GM12878 (cell line): Measurements from ENCODE around the gene BANP. TPM values are rescaled to one million over a fixed set of nuclear protein-coding genes. Genes with fewer than 3 reads are reported as not detected.

Experiments
- ATAC-seq: fragments of 200-7000 bp; cut with Tn5 transposase; 3 replicates; pipeline ENCODE4 v1.9.1; 2020; ENCODE audit warnings: mild to moderate bottlenecking, moderate library complexity
- BruUV-seq: library from RNA; stranded (reverse); fragments of 400-500 nt; replicated peaks from 2 replicates; lab custom pipeline; 2021; lab: Mats Ljungman, UMichigan
- CTCF ChIA-PET: fragments of 300-600 bp; sonication (Branson Sonifier 250); formaldehyde crosslinking; extraction: SDS; loops from one replicate; lab custom pipeline; 2021; ENCODE audit warnings: inconsistent platforms; lab: Yijun Ruan, JAX
- POLR2A ChIA-PET: fragments of 350-600 bp; formaldehyde crosslinking; extraction: SDS; loops from one replicate; lab custom pipeline; 2021; ENCODE audit warnings: inconsistent platforms; lab: Charles Lee
- RAD21 ChIA-PET: fragments of 300-600 bp; sonication (Branson Sonifier 250); formaldehyde crosslinking; loops from one replicate; lab custom pipeline; 2023; ENCODE audit warnings: antibody characterized with exemption; ENCODE audit not compliant: unreplicated experiment; lab: Charles Lee
- SMC1A ChIA-PET: fragments of 300-600 bp; sonication (Branson Sonifier 250); formaldehyde crosslinking; loops from one replicate; lab custom pipeline; 2023; ENCODE audit not compliant: unreplicated experiment, uncharacterized antibody; lab: Charles Lee
- DNase-seq: peaks from one replicate; pipeline ENCODE4 v3.0.0-alpha.2; 2011; ENCODE audit warnings: low read depth, low spot score
- FAIRE-seq: peaks from 3 replicates; lab custom pipeline; 2011; peaks lifted over from hg19 to GRCh38; lab: Jason Lieb, UNC
- H2AFZ ChIP-seq: 2 replicates; pipeline ENCODE4 v1.6.0; 2011; ENCODE audit warnings: low read depth, low read length, control low read depth; ENCODE audit not compliant: control insufficient read depth
- H3K27ac ChIP-seq: 2 replicates; pipeline ENCODE4 v1.5.1; 2011; ENCODE audit warnings: control low read depth; ENCODE audit not compliant: control insufficient read depth, insufficient read depth
- H3K27me3 ChIP-seq, 2 experiments: replicated peaks in 1 of 2; 2 replicates each; pipeline versions ENCODE4 v1.6.0 to v1.6.1; 2011; ENCODE audit warnings: low read length in 1 of 2; ENCODE audit not compliant: control insufficient read depth in 2 of 2, insufficient read depth in 2 of 2
- H3K36me3 ChIP-seq, 2 experiments: 2 replicates each; pipeline ENCODE4 v1.5.1; 2011; ENCODE audit warnings: low read length in 1 of 2; ENCODE audit not compliant: control insufficient read depth in 2 of 2, insufficient read depth in 2 of 2
- H3K4me1 ChIP-seq: 2 replicates; pipeline ENCODE4 v1.6.1; 2011; ENCODE audit warnings: mild to moderate bottlenecking, low read length, moderate library complexity, mixed read lengths; ENCODE audit not compliant: control insufficient read depth, insufficient read depth
- H3K4me2 ChIP-seq: 2 replicates; pipeline ENCODE4 v1.6.0; 2011; ENCODE audit warnings: control low read depth; ENCODE audit not compliant: control insufficient read depth, insufficient read depth
- H3K4me3 ChIP-seq: fragments of 200-600 bp; sonication (generic); 2 replicates; pipeline ENCODE4 v1.5.1; 2016
- H3K79me2 ChIP-seq: 2 replicates; pipeline ENCODE4 v1.6.0; 2011; ENCODE audit warnings: low read length; ENCODE audit not compliant: control insufficient read depth, insufficient read depth
- H3K9ac ChIP-seq: 2 replicates; pipeline ENCODE4 v1.8.0; 2011; ENCODE audit warnings: low read length, control low read depth, mixed read lengths; ENCODE audit not compliant: control insufficient read depth, insufficient read depth
- H3K9me3 ChIP-seq: replicated peaks from 3 replicates; pipeline ENCODE4 v1.5.1; 2011; ENCODE audit warnings: mild to moderate bottlenecking, low read length; ENCODE audit not compliant: control insufficient read depth, insufficient read depth
- H4K20me1 ChIP-seq: 2 replicates; pipeline ENCODE4 v1.6.0; 2011; ENCODE audit not compliant: control insufficient read depth, insufficient read depth
- CBX3 ChIP-seq: fragments of 200-600 bp; sonication (generic); IDR thresholded peaks from 2 replicates; pipeline ENCODE4 v1.6.1; 2016; ENCODE audit warnings: low read depth, borderline replicate concordance
- CHD1 ChIP-seq: IDR thresholded peaks from 2 replicates; pipeline ENCODE4 v1.6.1; 2012; ENCODE audit warnings: low read depth, low read length, improper control_type of control experiment
- CREM ChIP-seq: IDR thresholded peaks from 2 replicates; pipeline ENCODE4 v1.6.1; 2014; ENCODE audit warnings: antibody characterized with exemption, low read depth
- FOS ChIP-seq: IDR thresholded peaks from 3 replicates; pipeline ENCODE4 v1.6.1; 2011; ENCODE audit warnings: borderline replicate concordance; ENCODE audit not compliant: insufficient read length; ENCODE audit errors: extremely low read depth
- IKZF1 ChIP-seq: fragments of 450-650 bp; conservative IDR thresholded peaks from 2 replicates; pipeline ENCODE4 v1.6.1; 2017; ENCODE audit warnings: antibody characterized with exemption, mild to moderate bottlenecking
- KLF5 ChIP-seq: fragments of 450-650 bp; IDR thresholded peaks from 2 replicates; pipeline ENCODE4 v1.6.1; 2014; ENCODE audit warnings: mild to moderate bottlenecking; ENCODE audit not compliant: partially characterized antibody
- NR2F1 ChIP-seq: fragments of 450-650 bp; conservative IDR thresholded peaks from 2 replicates; pipeline ENCODE4 v1.6.1; 2017; ENCODE audit warnings: mild to moderate bottlenecking
- RCOR1 ChIP-seq: conservative IDR thresholded peaks from 2 replicates; pipeline ENCODE4 v1.6.1; 2012; ENCODE audit warnings: low read depth, low read length, improper control_type of control experiment
- RFX5 ChIP-seq: IDR thresholded peaks from 2 replicates; pipeline ENCODE4 v1.6.1; 2011; ENCODE audit warnings: low read depth, low read length, improper control_type of control experiment
- TAF1 ChIP-seq: IDR thresholded peaks from 2 replicates; pipeline ENCODE4 v1.6.1; 2011; ENCODE audit warnings: mild to moderate bottlenecking, low read depth, low read length, borderline replicate concordance
- YBX1 ChIP-seq: fragments of 450-650 bp; IDR thresholded peaks from 2 replicates; pipeline ENCODE4 v1.6.1; 2016; ENCODE audit warnings: antibody characterized with exemption
- WGBS: methylation state at CpG from one replicate; pipeline ENCODE4 v1.1.6; 2016; ENCODE audit warnings: low lambda C conversion rate; ENCODE audit not compliant: insufficient replicate concordance, insufficient coverage; ENCODE audit errors: missing lambda C conversion rate; 5-methylcytosine and 5-hydroxymethylcytosine counted together
- in situ Hi-C: fragments of 300-500 bp; cut with MboI; formaldehyde crosslinking; loops from 9 replicates; pipeline ENCODE4 v1.14.3; 2018; ENCODE audit warnings: mixed read lengths
- intact Hi-C: fragments of 100-400 bp; cut with micrococcal nuclease; formaldehyde crosslinking; loops from one replicate; pipeline ENCODE4 v1.14.2; 2022; ENCODE audit not compliant: unreplicated experiment
- polyA plus RNA-seq, 11 experiments: library from polyadenylated mRNA; depleted of rRNA in 4 of 11; unstranded in 6 of 11; stranded (reverse) in 5 of 11; fragments of >200 nt; fragmentation: Nextera tagmentation in 4 of 11; fragmentation: Illumina TruSeq in 1 of 11; extraction: Ambion mirVana in 4 of 11; extraction: Trizol in 1 of 11; gene quantifications; 1 replicate in 1 of 11; 2 replicates in 10 of 11; pipeline versions ENCODE4 v1.2.1 to v1.2.3, GENCODE V29; 2011 to 2016; ENCODE audit warnings: inconsistent platforms in 2 of 11, missing spikeins in 2 of 11, low read depth in 1 of 11
- total RNA-seq, 4 experiments: library from RNA; depleted of rRNA in 3 of 4; stranded (reverse); fragments of >200 nt in 3 of 4; fragmentation: Illumina TruSeq in 1 of 4; extraction: Trizol in 1 of 4; gene quantifications; 2 replicates each; pipeline versions ENCODE4 v1.2.1 to v1.2.3, GENCODE V29; 2013 to 2021
- TF ChIP-seq, protein P1 (sequence below): IDR thresholded peaks from 2 replicates; pipeline ENCODE4 v1.6.1; 2012; ENCODE audit warnings: low read depth, low read length, improper control_type of control experiment

The BANP gene
- total and polyA plus RNA-seq, 10 of the 15 experiments (the other 5 are each of a cell fraction or from before 2014, with no cell fraction given) = 3.9 to 21.9 (median 12.2) TPM

GRCh38 chr16:88066234-88066633, 115.0 kb downstream of the BANP start:
- no peak overlapping the region for H3K4me3 ChIP-seq
- no peaks in the 10 kb centered on the region for H3K9me3 ChIP-seq
- in situ Hi-C loops (no loop called here), intact Hi-C loops (no loop called here)
- no TSS peak for BruUV-seq
- H3K4me1 ChIP-seq = peaks cover 19% of the 10 kb centered on the region
- H2AFZ ChIP-seq = no peak overlapping the region
- no peak for DNase-seq
- WGBS = 86% methylated on average over 10 of the region's 10 CpGs
- POLR2A ChIA-PET = interaction anchor here (0.5 kb wide), 1 partner anchor 8 kb away, joined by 3 read pairs; no protein-coding TSS in a partner anchor
- no peak overlapping the region for H3K9ac ChIP-seq
- H3K4me2 ChIP-seq = no peak overlapping the region
- TF ChIP-seq CHD1 = no peak
- no peak for TF ChIP-seq RFX5
- TF ChIP-seq TAF1 = no peak
- TF ChIP-seq IKZF1 = no peak
- TF ChIP-seq FOS = no peak
- TF ChIP-seq CREM = no peak
- TF ChIP-seq KLF5 = no peak
- no peaks in the 10 kb centered on the region for H3K27me3 ChIP-seq
- SMC1A ChIA-PET = no interaction called here
- no peaks in the 10 kb centered on the region for H3K79me2 ChIP-seq
- CTCF ChIA-PET = no interaction called here
- no peaks in the 10 kb centered on the region; a peak in 2 of 4 replicates for H3K36me3 ChIP-seq
- H3K27ac ChIP-seq = no peak overlapping the region
- FAIRE-seq = no peak
- no peaks in the 10 kb centered on the region for H4K20me1 ChIP-seq
- ATAC-seq = no peak
- RAD21 ChIA-PET = no interaction called here

GRCh38 chr16:88066680-88067529, 115.7 kb downstream of the BANP start:
- Histone ChIP-seq H3K9me3 (no peaks in the 10 kb centered on the region), H3K4me2 (no peak overlapping the region), H3K79me2 (no peaks in the 10 kb centered on the region), H3K4me3 (no peak overlapping the region), H3K27ac (no peak overlapping the region), H4K20me1 (no peaks in the 10 kb centered on the region), H3K9ac (no peak overlapping the region), H3K4me1 (peaks cover 19% of the 10 kb centered on the region), H3K36me3 (no peaks in the 10 kb centered on the region; a peak in 2 of 4 replicates), H3K27me3 (no peaks in the 10 kb centered on the region), H2AFZ (no peak overlapping the region)
- BruUV-seq = no TSS peak
- no peak for DNase-seq
- FAIRE-seq = no peak
- no peak for ATAC-seq
- ChIA-PET RAD21 (no interaction called here), SMC1A (no interaction called here), POLR2A (no interaction called here), CTCF (no interaction called here)
- in situ Hi-C loops = no loop called here
- WGBS = 93% methylated on average over 29 of the region's 29 CpGs
- TF ChIP-seq YBX1 = no peak
- TF ChIP-seq NR2F1 = peak; percentile 49
- TF ChIP-seq RCOR1 = no peak
- TF ChIP-seq, protein P1, sequence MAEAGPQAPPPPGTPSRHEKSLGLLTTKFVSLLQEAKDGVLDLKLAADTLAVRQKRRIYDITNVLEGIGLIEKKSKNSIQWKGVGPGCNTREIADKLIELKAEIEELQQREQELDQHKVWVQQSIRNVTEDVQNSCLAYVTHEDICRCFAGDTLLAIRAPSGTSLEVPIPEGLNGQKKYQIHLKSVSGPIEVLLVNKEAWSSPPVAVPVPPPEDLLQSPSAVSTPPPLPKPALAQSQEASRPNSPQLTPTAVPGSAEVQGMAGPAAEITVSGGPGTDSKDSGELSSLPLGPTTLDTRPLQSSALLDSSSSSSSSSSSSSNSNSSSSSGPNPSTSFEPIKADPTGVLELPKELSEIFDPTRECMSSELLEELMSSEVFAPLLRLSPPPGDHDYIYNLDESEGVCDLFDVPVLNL = no peak
- no peak for TF ChIP-seq CBX3
- intact Hi-C loops = no loop called here
